ENCODE data around the gene COL12A1. TPM values are rescaled to one million over a fixed set of nuclear protein-coding genes. Genes with fewer than 3 reads are reported as not detected.

The COL12A1 gene
- polyA plus RNA-seq, 1 donor (not counting 4 experiments of a cell fraction or from before 2014, with no cell fraction given) = 96.9 TPM

- H3K36me3 ChIP-seq (ENCODE audit: control insufficient read depth in 2 of 2, extremely low read depth in 1 of 2, insufficient read depth in 2 of 2, low read length in 2 of 2) = peaks cover 4 to 7% of the 10 kb centered on the region in 2 experiments
- H3K4me3 ChIP-seq (ENCODE audit: control insufficient read depth in 2 of 3, extremely low read depth in 1 of 3, insufficient read depth in 2 of 3, low read depth in 1 of 3, low read length in 3 of 3) = no peak overlapping the region
- H4K20me1 ChIP-seq (ENCODE audit: control insufficient read depth, extremely low read depth, insufficient read depth, low read length) = no peaks in the 10 kb centered on the region
- H3K9ac ChIP-seq (ENCODE audit: control insufficient read depth, extremely low read depth, insufficient read depth, low read length) = no peak overlapping the region
- H3K4me2 ChIP-seq (ENCODE audit: control insufficient read depth, extremely low read depth, insufficient read depth, low read depth, low read length) = no peak overlapping the region
- FAIRE-seq (no peak), DNase-seq (ENCODE audit: low read depth, low spot score) (no peak)
- dilution Hi-C loops (cut with MboI; ENCODE audit: extremely low pct_ligation_motif_present, low sequenced_read_pairs) = no loop called here
- H3K9me1 ChIP-seq (ENCODE audit: control insufficient read depth, extremely low read depth, insufficient read depth, low read length) = no peaks in the 10 kb centered on the region
- H3K4me1 ChIP-seq (ENCODE audit: control insufficient read depth, extremely low read depth, insufficient read depth, low read length) = no peaks in the 10 kb centered on the region
- TF ChIP-seq CTCF (optimal IDR thresholded peaks at IDR 0.05 in 1 of 3, IDR thresholded peaks at IDR 0.05 in 1 of 3, conservative IDR thresholded peaks at IDR 0.05 in 1 of 3; ENCODE audit: extremely low read depth in 1 of 3, insufficient read depth in 2 of 3, low read length in 3 of 3) (no peak), EZH2 (IDR thresholded peaks at IDR 0.05; ENCODE audit: low read length) (no peak)
- H3K79me2 ChIP-seq (ENCODE audit: control insufficient read depth, insufficient read depth, low read length) = no peaks in the 10 kb centered on the region
- H3K27ac ChIP-seq (ENCODE audit: control insufficient read depth, insufficient read depth, low read length) = no peak overlapping the region
- no peaks in the 10 kb centered on the region for H3K27me3 ChIP-seq (ENCODE audit: control insufficient read depth, extremely low read depth, insufficient read depth, low read length)
- no peaks in the 10 kb centered on the region for H3K9me3 ChIP-seq (ENCODE audit: control insufficient read depth, low read depth, low read length)
- H2AFZ ChIP-seq (ENCODE audit: control insufficient read depth, low read length) = no peak overlapping the region
Observed at GRCh38 chr6:75090576-75090975, 115.3 kb downstream of the COL12A1 start.

DNA sequence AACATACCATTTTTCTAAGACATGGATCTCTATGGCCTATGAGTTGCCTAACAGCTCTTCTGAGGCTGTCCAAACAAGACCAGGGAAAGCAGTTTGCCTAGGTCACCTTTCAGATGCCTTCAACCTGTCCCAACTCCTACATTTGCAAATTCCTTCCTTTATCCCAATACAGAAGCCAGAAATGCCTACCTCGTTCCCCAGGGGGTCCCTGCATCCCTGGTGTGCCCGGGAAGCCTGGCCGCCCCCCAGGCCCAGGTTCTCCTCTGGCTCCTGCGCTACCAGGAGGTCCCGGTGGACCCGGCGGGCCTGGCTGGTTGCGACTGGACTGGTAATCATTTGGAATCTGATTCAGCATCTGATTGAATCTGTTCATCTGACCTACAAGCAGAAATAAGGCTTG lies 115.9 kb downstream of the COL12A1 start:
- Histone ChIP-seq H3K4me2 (ENCODE audit: control insufficient read depth, extremely low read depth, insufficient read depth, low read depth, low read length) (no peak overlapping the region), H4K20me1 (ENCODE audit: control insufficient read depth, extremely low read depth, insufficient read depth, low read length) (no peaks in the 10 kb centered on the region), H3K27me3 (ENCODE audit: control insufficient read depth, extremely low read depth, insufficient read depth, low read length) (no peaks in the 10 kb centered on the region), H3K9me3 (ENCODE audit: control insufficient read depth, low read depth, low read length) (no peaks in the 10 kb centered on the region), H3K27ac (ENCODE audit: control insufficient read depth, insufficient read depth, low read length) (no peak overlapping the region), H3K9me1 (ENCODE audit: control insufficient read depth, extremely low read depth, insufficient read depth, low read length) (no peaks in the 10 kb centered on the region), H2AFZ (ENCODE audit: control insufficient read depth, low read length) (no peak overlapping the region), H3K36me3 (ENCODE audit: control insufficient read depth in 2 of 2, extremely low read depth in 1 of 2, insufficient read depth in 2 of 2, low read length in 2 of 2) (peaks cover 6 to 7% of the 10 kb centered on the region in 2 experiments), H3K9ac (ENCODE audit: control insufficient read depth, extremely low read depth, insufficient read depth, low read length) (no peak overlapping the region), H3K4me1 (ENCODE audit: control insufficient read depth, extremely low read depth, insufficient read depth, low read length) (peaks cover 5% of the 10 kb centered on the region), H3K79me2 (ENCODE audit: control insufficient read depth, insufficient read depth, low read length) (no peaks in the 10 kb centered on the region), H3K4me3 (ENCODE audit: control insufficient read depth in 2 of 3, extremely low read depth in 1 of 3, insufficient read depth in 2 of 3, low read depth in 1 of 3, low read length in 3 of 3) (no peak overlapping the region)
- FAIRE-seq (no peak), DNase-seq (ENCODE audit: low read depth, low spot score) (no peak)
- dilution Hi-C loops (cut with MboI; ENCODE audit: extremely low pct_ligation_motif_present, low sequenced_read_pairs) = no loop called here
- no peak for TF ChIP-seq EZH2 (IDR thresholded peaks at IDR 0.05; ENCODE audit: low read length)

Data from keratinocyte (primary cell).